ENCODE data around the gene ZC3H11A. TPM values are rescaled to one million over a fixed set of nuclear protein-coding genes. Genes with fewer than 3 reads are reported as not detected.
"Not testable (repeated sequence)": the region's sequence is repeated elsewhere in the genome, so short reads cannot be mapped to it uniquely, and the experiment has no call there.

ZC3H11A gene
- total and polyA plus RNA-seq, 10 donors = 45.2 to 218 (median 87.2) TPM

- no peaks in the 10 kb centered on the region for H3K27me3 ChIP-seq (replicated peaks in 1 of 7)
- H3K36me3 ChIP-seq = no peaks in the 10 kb centered on the region
- 89 to 96% (median 92%) methylated on average over 7 of the region's 7 CpGs for WGBS, 5 donors
- no peak overlapping the region for H3K27ac ChIP-seq
- DNase-seq = no peak
- no peaks in the 10 kb centered on the region for H3K9me3 ChIP-seq
- H3K4me1 ChIP-seq = no peaks in the 10 kb centered on the region
- H3K4me3 ChIP-seq = no peak overlapping the region
- intact Hi-C loops (cut with DNase I; ENCODE audit: low total_unique reads) = no loop called here
- TF ChIP-seq POLR2A (IDR thresholded peaks at IDR 0.05) = no peak
- no peak for TF ChIP-seq POLR2AphosphoS5 (IDR thresholded peaks at IDR 0.05)
- TF ChIP-seq CTCF (IDR thresholded peaks at IDR 0.05 in 8 of 11, conservative IDR thresholded peaks at IDR 0.05 in 3 of 11) = no peak
These were observed 13.5 kb upstream of the ZC3H11A start for GRCh38 chr1:203781962-203782361.

GRCh38 chr1:203789966-203790365, 5.5 kb upstream of the ZC3H11A start:
- H3K4me1 ChIP-seq = peaks cover 2 to 3% (median 3%) of the 10 kb centered on the region in 6 donors
- H3K27me3 ChIP-seq (replicated peaks in 1 of 7) = no peaks in the 10 kb centered on the region
- H3K36me3 ChIP-seq = no peaks in the 10 kb centered on the region
- H3K4me3 ChIP-seq = no peak overlapping the region
- intact Hi-C loops (cut with DNase I; ENCODE audit: low total_unique reads) = no loop called here
- no peaks in the 10 kb centered on the region for H3K9me3 ChIP-seq
- H3K27ac ChIP-seq = no peak overlapping the region
- TF ChIP-seq POLR2AphosphoS5 (IDR thresholded peaks at IDR 0.05) (no peak), POLR2A (IDR thresholded peaks at IDR 0.05) (no peak), CTCF (IDR thresholded peaks at IDR 0.05 in 8 of 11, conservative IDR thresholded peaks at IDR 0.05 in 3 of 11) (no peak)
- DNase-seq = no peak
- 76 to 93% (median 83%) methylated on average over 3 of the region's 3 CpGs for WGBS, 5 donors

GRCh38 chr1:203791498-203791897, 3.9 kb upstream of the ZC3H11A start:
- intact Hi-C loops (cut with DNase I; ENCODE audit: low total_unique reads) = no loop called here
- no peaks in the 10 kb centered on the region for H3K9me3 ChIP-seq
- no peaks in the 10 kb centered on the region for H3K36me3 ChIP-seq
- WGBS, 5 donors = 71 to 91% (median 86%) methylated on average over 3 of the region's 3 CpGs
- no peaks in the 10 kb centered on the region for H3K27me3 ChIP-seq (replicated peaks in 1 of 7)
- DNase-seq = no peak
- H3K27ac ChIP-seq = no peak overlapping the region
- peaks cover 2 to 9% (median 8%) of the 10 kb centered on the region in 6 donors for H3K4me1 ChIP-seq
- no peak for TF ChIP-seq CTCF (IDR thresholded peaks at IDR 0.05 in 8 of 11, conservative IDR thresholded peaks at IDR 0.05 in 3 of 11)
- no peak for TF ChIP-seq POLR2AphosphoS5 (IDR thresholded peaks at IDR 0.05)
- TF ChIP-seq POLR2A (IDR thresholded peaks at IDR 0.05) = no peak
- H3K4me3 ChIP-seq = no peak overlapping the region

GRCh38 chr1:203792486-203792885, 2.9 kb upstream of the ZC3H11A start:
- Histone ChIP-seq H3K27ac (no peak overlapping the region), H3K4me1 (peaks cover 11 to 19% (median 18%) of the 10 kb centered on the region in 6 donors), H3K36me3 (peaks cover 0 to 5% (median 0%) of the 10 kb centered on the region in 6 donors), H3K27me3 (replicated peaks in 1 of 7) (no peaks in the 10 kb centered on the region), H3K9me3 (no peaks in the 10 kb centered on the region), H3K4me3 (no peak overlapping the region)
- TF ChIP-seq POLR2A (IDR thresholded peaks at IDR 0.05) = no peak
- TF ChIP-seq POLR2AphosphoS5 (IDR thresholded peaks at IDR 0.05) = no peak
- no peak for TF ChIP-seq CTCF (IDR thresholded peaks at IDR 0.05 in 8 of 11, conservative IDR thresholded peaks at IDR 0.05 in 3 of 11)
- no peak for DNase-seq
- intact Hi-C loops (cut with DNase I; ENCODE audit: low total_unique reads) = no loop called here
- 85 to 97% (median 90%) methylated on average over 2 of the region's 2 CpGs for WGBS, 5 donors

GRCh38 chr1:203793561-203793960, 1.9 kb upstream of the ZC3H11A start:
- intact Hi-C loops (cut with DNase I; ENCODE audit: low total_unique reads); DNase-seq; H3K4me3 ChIP-seq; H3K9me3 ChIP-seq; H3K27me3 ChIP-seq (replicated peaks in 1 of 7); H3K27ac ChIP-seq: not testable (repeated sequence)
- WGBS, 5 donors = 92 to 99% (median 96%) methylated on average over 7 of the region's 7 CpGs
- peaks cover 0 to 16% (median 6%) of the 10 kb centered on the region in 6 donors for H3K36me3 ChIP-seq
- H3K4me1 ChIP-seq = peaks cover 22 to 30% (median 29%) of the 10 kb centered on the region in 6 donors

Data from spleen (tissue), 11 donors.